Activated T-helper 1 cell treated with anti-CD3 and anti-CD28 coated beads, Interleukin-12 subunit alpha, Interleukin-12 subunit beta, Interleukin-2, Interleukin-4 antibody, amounts not matched to agents 30 ng/mL and 10 ng/mL and 1 ng/mL, durations not matched to agents 14 hours and 24 hours and 36 hours (primary cell): ENCODE measurements around the gene AMIGO1. TPM values are rescaled to one million over a fixed set of nuclear protein-coding genes. Genes with fewer than 3 reads are reported as not detected.
A peak's percentile ranks its signal among the peaks of the same experiment; 100 is the strongest.

Experiments
- DNase-seq: peaks from one replicate; pipeline ENCODE4 v3.0.0; 2021; ENCODE audit warnings: low spot score
- H3K27ac Mint-ChIP-seq: one replicate; pipeline ENCODE4 v1.8.0; 2021; ENCODE audit warnings: mild to moderate bottlenecking, mixed read lengths
- H3K27me3 Mint-ChIP-seq: one replicate; pipeline ENCODE4 v1.8.0; 2022; ENCODE audit warnings: mild to moderate bottlenecking, moderate library complexity, mixed read lengths; ENCODE audit not compliant: insufficient read depth
- H3K36me3 Mint-ChIP-seq: one replicate; pipeline ENCODE4 v1.8.0; 2021; ENCODE audit warnings: low read depth, mixed read lengths
- H3K4me1 Mint-ChIP-seq: one replicate; pipeline ENCODE4 v1.8.0; 2021; ENCODE audit warnings: low read depth, mixed read lengths
- H3K4me3 Mint-ChIP-seq: one replicate; pipeline ENCODE4 v1.8.0; 2021; ENCODE audit warnings: mild to moderate bottlenecking, moderate library complexity, mixed read lengths
- H3K9me3 Mint-ChIP-seq: one replicate; pipeline ENCODE4 v1.8.0; 2021; ENCODE audit warnings: mixed read lengths
- intact Hi-C: fragments of 100-400 bp; cut with micrococcal nuclease; formaldehyde crosslinking; loops from one replicate; pipeline ENCODE4 v1.15.1; 2024
- total RNA-seq: library from RNA; stranded (reverse); gene quantifications from 2 replicates; pipeline ENCODE4 v1.2.3, GENCODE V29; 2022

AMIGO1 gene
- total RNA-seq, 1 donor from 2014 or later = 1.2 TPM

GRCh38 chr1:109508001-109508872 lies 1.3 kb downstream of the AMIGO1 start:
- peaks cover 45% of the 10 kb centered on the region for H3K27me3 Mint-ChIP-seq
- intact Hi-C loops = no loop called here
- peaks cover 29% of the 10 kb centered on the region for H3K4me1 Mint-ChIP-seq
- no peak for DNase-seq
- peak overlapping the region; percentile 75 for H3K4me3 Mint-ChIP-seq
- no peak overlapping the region for H3K27ac Mint-ChIP-seq
- no peaks in the 10 kb centered on the region for H3K9me3 Mint-ChIP-seq
- peaks cover 12% of the 10 kb centered on the region for H3K36me3 Mint-ChIP-seq

GRCh38 chr1:109504974-109505373 lies 4.6 kb downstream of the AMIGO1 start:
- Mint-ChIP-seq H3K9me3 (no peaks in the 10 kb centered on the region), H3K4me3 (no peak overlapping the region), H3K4me1 (peaks cover 56% of the 10 kb centered on the region), H3K36me3 (peaks cover 23% of the 10 kb centered on the region), H3K27me3 (peaks cover 22% of the 10 kb centered on the region), H3K27ac (no peak overlapping the region)
- no peak for DNase-seq
- intact Hi-C loops = no loop called here

GRCh38 chr1:109503935-109504334 lies 5.6 kb downstream of the AMIGO1 start:
- intact Hi-C loops = no loop called here
- Mint-ChIP-seq H3K4me3 (no peak overlapping the region), H3K27me3 (peaks cover 16% of the 10 kb centered on the region), H3K4me1 (peaks cover 56% of the 10 kb centered on the region), H3K36me3 (peaks cover 25% of the 10 kb centered on the region), H3K9me3 (no peaks in the 10 kb centered on the region), H3K27ac (no peak overlapping the region)
- DNase-seq = no peak

- H3K4me1 Mint-ChIP-seq = peaks cover 63% of the 10 kb centered on the region
- peak overlapping the region; percentile 87 for H3K27ac Mint-ChIP-seq
- H3K27me3 Mint-ChIP-seq = peaks cover 3% of the 10 kb centered on the region
- H3K36me3 Mint-ChIP-seq = peaks cover 30% of the 10 kb centered on the region
- no peaks in the 10 kb centered on the region for H3K9me3 Mint-ChIP-seq
- intact Hi-C loops = loop anchor here (1.0 kb wide), 1 partner anchor 8 kb away; the partner anchor contains the start of gene CYB561D1
- peak overlapping the region; percentile 60 for H3K4me3 Mint-ChIP-seq
- DNase-seq = peak; percentile 44
These were observed 7.1 kb downstream of the AMIGO1 start for GRCh38 chr1:109502364-109502851.

- Mint-ChIP-seq H3K9me3 (no peaks in the 10 kb centered on the region), H3K27me3 (no peaks in the 10 kb centered on the region), H3K36me3 (peaks cover 26% of the 10 kb centered on the region), H3K4me1 (peaks cover 64% of the 10 kb centered on the region), H3K27ac (peak overlapping the region; percentile 87), H3K4me3 (peak overlapping the region; percentile 60)
- no peak for DNase-seq
- intact Hi-C loops = loop anchor here (1.0 kb wide), 1 partner anchor 8 kb away; the partner anchor contains the start of gene CYB561D1
These were observed 7.7 kb downstream of the AMIGO1 start for GRCh38 chr1:109501644-109502363.

- Mint-ChIP-seq H3K4me3 (no peak overlapping the region), H3K27me3 (no peaks in the 10 kb centered on the region), H3K27ac (no peak overlapping the region), H3K36me3 (peaks cover 34% of the 10 kb centered on the region), H3K9me3 (no peaks in the 10 kb centered on the region), H3K4me1 (peaks cover 72% of the 10 kb centered on the region)
- DNase-seq = no peak
- intact Hi-C loops = loop anchor here (1.0 kb wide), 1 partner anchor 31 kb away; no protein-coding TSS in a partner anchor
These were observed 8.6 kb downstream of the AMIGO1 start for GRCh38 chr1:109500941-109501381.

GRCh38 chr1:109499661-109500536 lies 9.6 kb downstream of the AMIGO1 start:
- H3K9me3 Mint-ChIP-seq = no peaks in the 10 kb centered on the region
- peaks cover 75% of the 10 kb centered on the region for H3K4me1 Mint-ChIP-seq
- H3K27me3 Mint-ChIP-seq = no peaks in the 10 kb centered on the region
- intact Hi-C loops = loop anchor here (1.0 kb wide), 1 partner anchor 32 kb away; no protein-coding TSS in a partner anchor
- H3K36me3 Mint-ChIP-seq = peaks cover 38% of the 10 kb centered on the region
- peak; percentile 32 for DNase-seq
- no peak overlapping the region for H3K4me3 Mint-ChIP-seq
- no peak overlapping the region for H3K27ac Mint-ChIP-seq

GRCh38 chr1:109499081-109499480 lies 10.4 kb downstream of the AMIGO1 start:
- Mint-ChIP-seq H3K4me3 (no peak overlapping the region), H3K27ac (no peak overlapping the region), H3K36me3 (peaks cover 38% of the 10 kb centered on the region), H3K4me1 (peaks cover 74% of the 10 kb centered on the region), H3K9me3 (no peaks in the 10 kb centered on the region), H3K27me3 (no peaks in the 10 kb centered on the region)
- DNase-seq = no peak
- intact Hi-C loops = no loop called here

- no peak overlapping the region for H3K27ac Mint-ChIP-seq
- peaks cover 70% of the 10 kb centered on the region for H3K4me1 Mint-ChIP-seq
- no peak for DNase-seq
- H3K4me3 Mint-ChIP-seq = no peak overlapping the region
- no peaks in the 10 kb centered on the region for H3K27me3 Mint-ChIP-seq
- intact Hi-C loops = no loop called here
- H3K36me3 Mint-ChIP-seq = peaks cover 38% of the 10 kb centered on the region
- H3K9me3 Mint-ChIP-seq = no peaks in the 10 kb centered on the region
These were observed 11.2 kb downstream of the AMIGO1 start for GRCh38 chr1:109498161-109498801.

- intact Hi-C loops = no loop called here
- Mint-ChIP-seq H3K9me3 (no peaks in the 10 kb centered on the region), H3K4me1 (peaks cover 63% of the 10 kb centered on the region), H3K27ac (no peak overlapping the region), H3K36me3 (peaks cover 38% of the 10 kb centered on the region), H3K27me3 (no peaks in the 10 kb centered on the region), H3K4me3 (no peak overlapping the region)
- DNase-seq = no peak
These were observed 11.9 kb downstream of the AMIGO1 start for GRCh38 chr1:109497449-109498160.

GRCh38 chr1:109495738-109496137 lies 13.8 kb downstream of the AMIGO1 start:
- H3K4me1 Mint-ChIP-seq = peaks cover 44% of the 10 kb centered on the region
- H3K27ac Mint-ChIP-seq = peak overlapping the region; percentile 40
- H3K36me3 Mint-ChIP-seq = peaks cover 41% of the 10 kb centered on the region
- intact Hi-C loops = no loop called here
- H3K9me3 Mint-ChIP-seq = no peaks in the 10 kb centered on the region
- DNase-seq = no peak
- H3K4me3 Mint-ChIP-seq = peak overlapping the region; percentile 96
- no peaks in the 10 kb centered on the region for H3K27me3 Mint-ChIP-seq
